ACHN (cell line): ENCODE data around the gene NDUFB11.
A peak's percentile ranks its signal among the peaks of the same experiment; 100 is the strongest.

ENCODE experiments used
- DNase-seq: peaks from one replicate; pipeline ENCODE4 v3.0.0-alpha.2; 2015
- in situ Hi-C: cut with HindIII; loops from 2 replicates; pipeline ENCODE4 v1.10.0; 2017; ENCODE audit warnings: low sequenced_read_pairs, low pct_ligation_motif_present, low pct_unique_long_range_greater_than_20kb

NDUFB11 gene

DNA sequence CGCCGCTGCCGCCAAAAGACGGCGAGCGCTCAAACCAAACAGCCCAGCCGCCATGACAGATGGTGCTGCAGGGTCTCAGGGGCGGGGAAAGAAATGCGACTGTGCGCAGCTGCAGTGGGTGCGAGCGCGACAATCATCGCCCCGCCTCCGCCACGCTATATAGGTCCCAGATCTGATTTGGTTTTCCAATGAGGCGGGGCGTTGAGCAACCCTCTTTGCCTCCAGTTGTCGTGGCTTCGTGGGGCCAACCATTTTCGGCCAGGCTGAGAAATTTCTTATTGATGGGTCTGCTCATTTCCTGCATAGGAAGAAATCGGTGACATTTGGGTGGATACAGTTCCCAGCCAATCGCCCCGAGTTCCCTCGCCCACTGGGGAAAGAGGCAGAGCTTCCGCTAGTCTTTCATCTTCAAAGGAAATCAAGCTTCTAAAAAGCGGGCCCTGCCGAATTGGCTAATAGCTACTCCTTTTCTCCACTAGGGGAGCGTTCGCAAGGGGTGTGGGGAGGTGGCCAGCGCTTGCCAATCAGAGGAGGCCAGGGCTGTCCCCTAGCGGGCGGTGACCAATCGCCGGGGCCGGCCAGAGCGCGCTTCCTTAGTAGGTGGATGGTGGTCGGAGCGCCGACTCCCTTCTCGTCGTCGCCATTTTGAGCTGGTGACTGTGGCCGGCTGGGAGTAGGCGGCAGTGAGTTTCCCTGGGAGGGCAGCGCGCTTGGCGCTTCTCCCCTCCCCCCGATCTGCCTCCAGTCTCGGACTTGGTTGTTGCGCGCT, at the start of gene NDUFB11, which contains the start of gene RBM10:
NDUFB11 (minus strand) TSS at position 77 of the 769 bp plus-strand sequence; CDS start at position 54, 23 bp downstream.
RBM10 (plus strand) TSS at position 596 of the 769 bp plus-strand sequence. CDS start 2,261 bp downstream, outside the sequence.
- DNase-seq = peak; percentile 88

DNA sequence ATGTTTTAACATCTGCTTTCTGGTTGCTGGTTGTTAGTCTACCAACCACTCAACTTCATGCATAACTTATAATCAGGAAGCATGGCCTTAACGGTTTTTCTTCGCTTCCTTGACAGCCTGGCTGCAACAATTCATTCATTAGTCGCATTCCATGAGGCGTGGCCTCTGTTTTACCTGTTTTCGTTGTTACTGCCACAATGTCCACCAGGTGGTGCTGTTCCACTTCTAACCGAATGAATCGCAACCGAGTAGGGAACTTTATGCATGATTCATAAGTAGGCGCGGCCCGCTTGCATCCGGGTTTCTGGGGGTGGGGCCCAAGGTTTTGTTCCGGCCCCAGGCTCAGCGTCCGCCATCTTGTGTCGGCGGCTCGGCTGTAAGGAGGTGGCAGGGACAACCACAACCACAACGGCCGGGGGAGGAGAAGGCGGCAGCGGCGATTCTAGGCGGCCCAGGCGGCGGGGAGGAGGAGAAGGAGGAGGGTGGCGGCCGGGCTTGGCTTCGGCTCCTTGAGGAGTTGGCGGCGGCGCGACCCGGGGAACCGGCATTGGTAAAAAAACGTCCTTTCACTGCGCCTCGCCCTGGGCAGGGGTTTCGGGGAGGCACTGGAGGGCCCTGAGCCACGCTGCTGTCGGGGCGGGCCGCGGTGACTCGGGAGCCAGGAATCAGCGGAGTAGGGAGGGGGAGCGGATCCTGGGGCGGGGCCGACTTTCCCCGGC, 49.1 kb upstream of the NDUFB11 start, which contains the start of gene UBA1:
UBA1 (plus strand) TSS at position 355 of the 719 bp plus-strand sequence. CDS start 4,974 bp downstream, outside the sequence.
- in situ Hi-C loops = no loop called here
- peak; percentile 88 for DNase-seq

More for the DNA sequence above, at the start of gene NDUFB11, which contains the start of gene RBM10:
- in situ Hi-C loops = no loop called here

DNA sequence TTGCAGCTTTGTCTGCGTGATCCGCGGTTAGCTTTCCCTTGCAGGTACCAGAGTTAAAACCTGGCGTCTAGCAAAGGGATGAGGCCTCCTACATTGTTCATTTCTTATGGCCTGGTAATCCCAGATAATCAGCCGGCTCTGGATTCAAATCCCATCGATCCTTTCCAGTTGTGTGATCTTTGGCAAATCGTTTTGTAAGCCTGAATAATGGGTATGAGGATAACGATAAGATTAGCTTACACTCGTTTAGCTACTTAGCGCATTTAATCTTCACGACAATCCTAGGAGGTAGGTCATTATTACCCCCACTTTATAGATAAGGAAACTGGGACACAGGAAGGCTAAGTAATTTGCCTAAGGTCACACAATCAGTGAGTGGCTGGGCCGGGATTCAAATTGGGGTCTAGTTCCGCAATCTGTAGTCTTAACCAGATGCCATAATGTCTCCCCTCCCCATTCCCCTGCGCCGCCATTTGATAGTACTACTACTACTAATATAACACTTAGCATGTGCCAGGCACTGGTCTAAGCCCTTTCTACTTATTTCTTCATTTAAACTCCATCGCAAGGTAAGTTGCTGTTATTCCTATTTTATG, 47.4 kb upstream of the NDUFB11 start:
- in situ Hi-C loops = no loop called here
- no peak for DNase-seq

DNA sequence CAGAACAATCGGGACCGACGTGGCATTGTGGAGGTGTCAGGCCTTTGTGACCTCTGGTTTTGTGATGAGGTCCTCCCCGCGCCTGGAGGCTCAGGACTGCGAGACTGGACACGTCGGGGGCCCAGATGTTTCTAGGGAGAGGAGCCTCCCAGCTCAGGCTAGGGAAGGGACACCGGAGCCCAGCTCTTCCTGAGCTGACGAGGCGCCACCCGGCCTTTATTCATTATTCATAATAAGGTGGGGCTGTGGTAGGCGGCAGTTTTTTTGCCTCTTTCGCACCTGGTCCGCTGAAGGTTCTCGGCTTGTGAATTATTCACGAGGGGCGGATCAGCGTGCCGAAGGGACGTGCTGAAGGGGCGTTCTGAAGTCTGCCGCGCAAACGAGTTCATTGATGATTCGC, 46.8 kb upstream of the NDUFB11 start:
- no peak for DNase-seq
- in situ Hi-C loops = no loop called here

DNA sequence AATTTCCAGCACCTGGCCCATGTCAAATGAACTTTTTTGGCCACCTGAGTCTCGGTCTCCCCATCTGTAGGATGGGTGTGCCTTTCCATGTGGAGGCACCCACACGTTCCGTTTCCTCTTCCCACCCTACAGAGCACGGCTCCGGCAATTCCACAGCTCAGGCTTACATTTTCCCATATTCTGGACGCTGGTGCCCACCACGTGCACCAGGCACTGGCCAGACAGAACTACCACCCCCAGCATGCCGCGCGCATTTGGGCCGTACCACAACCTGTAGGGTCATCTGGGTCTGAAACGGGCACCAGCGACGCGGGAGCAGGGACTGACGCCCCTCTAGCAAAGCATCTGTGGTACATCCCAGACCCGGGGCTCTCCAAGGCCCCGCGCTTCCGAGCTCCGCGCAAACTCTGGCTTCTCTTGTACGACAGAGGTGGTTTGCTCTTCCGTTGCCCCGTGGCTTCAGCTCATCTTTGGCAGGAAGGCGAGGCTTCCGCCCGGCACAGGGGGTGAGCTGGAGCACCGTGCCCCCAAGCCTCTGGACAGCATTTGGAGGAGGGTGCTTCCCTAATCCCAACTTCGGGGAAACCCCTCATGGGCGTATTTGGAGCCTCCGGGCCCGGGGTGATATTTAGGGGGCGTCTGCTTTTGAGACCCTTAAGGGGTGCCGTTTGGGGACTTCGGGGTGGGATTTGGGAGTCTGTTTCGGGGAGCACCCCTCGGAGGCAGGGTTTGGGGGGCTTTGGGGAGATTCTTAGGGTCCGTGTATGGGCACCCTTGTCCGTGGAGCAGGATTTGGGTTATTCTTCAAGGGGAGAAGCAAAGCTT, 46.2 kb upstream of the NDUFB11 start:
- in situ Hi-C loops = no loop called here
- peak; percentile 84 for DNase-seq

DNA sequence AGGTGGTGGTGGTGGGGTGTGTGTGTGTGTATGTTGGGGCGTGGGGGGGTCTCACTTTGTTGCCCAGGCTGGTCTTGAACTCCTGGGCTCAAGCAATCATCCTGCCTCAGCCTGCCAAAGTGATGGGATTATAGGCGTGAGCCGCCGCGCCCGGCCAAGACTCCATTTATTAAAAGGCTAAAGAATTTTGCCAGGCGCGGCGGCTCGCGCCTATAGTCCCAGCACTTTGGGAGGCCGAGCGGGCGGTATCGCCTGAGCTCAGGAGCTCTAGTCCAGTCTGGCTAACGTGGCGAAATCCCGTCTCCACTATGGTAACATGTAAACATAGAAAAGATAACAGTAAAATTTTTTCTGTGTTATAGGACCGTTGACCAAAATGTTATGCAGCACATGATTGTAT, 45.4 kb upstream of the NDUFB11 start:
- no peak for DNase-seq
- in situ Hi-C loops = no loop called here

DNA sequence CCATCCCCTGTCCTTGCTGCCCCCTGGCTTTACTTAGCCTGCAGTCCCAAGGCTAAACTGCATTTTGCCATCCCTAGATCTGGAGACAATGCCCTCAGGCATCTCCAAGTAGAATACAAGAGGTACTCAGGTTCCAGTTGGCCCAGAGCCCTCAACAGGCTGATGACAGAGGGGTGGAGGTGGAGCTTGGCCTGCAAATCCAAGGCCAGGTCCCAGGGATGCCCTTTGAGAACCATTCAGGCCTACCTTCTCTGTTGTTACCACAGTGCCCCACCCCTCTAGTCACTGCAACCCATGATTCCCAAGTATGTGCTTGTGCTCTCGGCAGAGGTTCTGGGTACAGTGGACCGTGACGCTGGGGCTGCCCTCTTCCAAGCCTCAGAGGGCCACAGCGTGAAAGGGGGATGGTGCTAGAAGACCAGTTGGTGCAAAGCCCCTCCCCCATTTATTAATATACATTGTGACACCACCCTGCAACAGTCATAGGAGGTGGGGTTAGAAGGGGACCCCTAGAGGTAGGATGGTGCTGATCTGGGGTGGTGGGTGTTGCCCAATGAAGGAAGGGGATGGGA, 42.7 kb upstream of the NDUFB11 start:
- in situ Hi-C loops = no loop called here
- DNase-seq = no peak

DNA sequence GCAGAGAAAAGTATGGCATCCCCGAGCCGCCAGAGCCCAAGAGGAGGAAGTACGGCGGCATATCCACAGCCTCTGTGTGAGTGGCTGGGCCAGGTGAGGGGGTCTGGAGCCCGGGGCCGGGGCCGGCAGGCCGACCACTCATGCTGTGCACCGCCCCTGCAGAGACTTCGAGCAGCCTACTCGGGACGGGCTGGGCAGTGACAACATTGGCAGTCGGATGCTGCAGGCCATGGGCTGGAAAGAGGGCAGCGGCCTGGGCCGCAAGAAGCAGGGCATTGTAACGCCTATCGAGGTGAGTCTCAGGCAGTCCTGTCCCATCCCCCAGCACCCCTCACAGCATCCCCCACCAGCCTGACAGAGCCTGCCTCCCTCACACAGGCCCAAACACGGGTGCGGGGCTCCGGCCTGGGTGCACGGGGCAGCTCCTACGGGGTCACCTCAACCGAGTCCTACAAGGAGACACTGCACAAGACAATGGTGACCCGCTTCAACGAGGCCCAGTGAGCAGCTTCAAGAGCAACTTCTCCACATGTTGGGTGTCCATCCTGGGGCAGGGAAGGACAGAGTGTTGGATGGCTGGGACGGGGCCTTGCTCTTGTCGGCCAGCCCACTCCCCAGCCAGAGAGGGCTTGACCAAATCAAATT, 41.7 kb upstream of the NDUFB11 start:
- in situ Hi-C loops = no loop called here
- no peak for DNase-seq

DNA sequence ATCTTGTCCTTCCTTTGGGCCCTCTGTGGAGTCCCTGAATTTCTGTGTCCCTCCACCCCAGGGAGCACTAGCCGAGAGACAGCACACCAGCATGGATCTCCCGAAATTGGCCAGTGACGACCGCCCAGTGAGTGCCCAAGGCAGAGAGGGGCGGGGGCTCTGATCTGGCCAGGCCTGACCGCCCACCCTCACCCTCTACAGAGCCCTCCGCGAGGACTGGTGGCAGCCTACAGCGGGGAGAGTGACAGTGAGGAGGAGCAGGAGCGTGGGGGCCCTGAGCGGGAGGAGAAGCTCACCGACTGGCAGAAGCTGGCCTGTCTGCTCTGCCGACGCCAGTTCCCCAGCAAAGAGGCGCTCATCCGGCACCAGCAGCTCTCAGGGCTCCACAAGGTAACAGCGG, 40.7 kb upstream of the NDUFB11 start:
- in situ Hi-C loops = no loop called here

DNA sequence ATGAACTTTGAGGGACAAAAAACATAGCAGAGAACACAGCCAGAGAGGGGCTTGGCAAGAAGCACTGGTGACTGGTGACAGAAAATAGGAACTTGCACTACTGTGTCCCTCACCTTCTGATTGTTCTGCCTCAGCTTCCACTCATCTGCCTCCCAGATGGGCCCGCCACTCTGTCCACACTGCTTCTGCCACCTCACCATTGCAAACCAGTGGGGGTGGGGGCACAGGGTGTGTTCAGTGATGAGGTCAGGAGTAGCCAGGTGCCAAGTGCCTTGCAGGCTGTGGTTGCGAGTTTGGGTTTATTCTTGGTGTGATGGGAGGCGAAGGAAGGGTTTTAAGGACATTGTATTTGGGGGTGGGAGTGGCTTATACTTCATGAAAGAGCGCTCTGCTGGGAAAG, 40.0 kb upstream of the NDUFB11 start:
- no peak for DNase-seq
- in situ Hi-C loops = no loop called here

More for the DNA sequence above, 40.7 kb upstream of the NDUFB11 start:
- DNase-seq = no peak

DNA sequence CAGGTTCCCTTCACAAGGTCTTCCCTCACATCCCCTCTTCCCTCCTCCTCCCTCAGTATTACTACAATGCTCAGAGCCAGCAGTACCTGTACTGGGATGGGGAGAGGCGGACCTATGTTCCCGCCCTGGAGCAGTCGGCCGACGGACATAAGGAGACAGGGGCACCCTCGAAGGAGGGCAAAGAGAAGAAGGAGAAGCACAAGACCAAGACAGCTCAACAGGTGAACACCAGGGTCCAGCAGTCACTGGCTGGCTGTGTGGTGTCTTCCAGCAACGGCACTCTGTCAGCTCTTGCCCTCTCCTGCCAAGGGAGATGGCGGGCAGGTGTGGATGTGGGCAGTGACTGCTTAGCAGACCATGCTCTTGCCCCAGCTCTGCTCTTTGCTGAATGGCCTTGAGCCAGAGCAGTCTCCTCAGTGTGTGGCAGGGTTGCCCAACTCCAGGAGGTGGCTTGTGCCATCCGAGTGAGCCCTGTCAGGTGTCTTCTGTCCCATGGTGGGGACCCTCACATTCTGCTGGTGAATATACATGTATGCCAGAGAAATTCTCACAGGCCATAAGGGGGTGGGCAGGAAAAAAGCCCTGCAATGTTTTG, 37.7 kb upstream of the NDUFB11 start:
- in situ Hi-C loops = no loop called here
- DNase-seq = no peak

DNA sequence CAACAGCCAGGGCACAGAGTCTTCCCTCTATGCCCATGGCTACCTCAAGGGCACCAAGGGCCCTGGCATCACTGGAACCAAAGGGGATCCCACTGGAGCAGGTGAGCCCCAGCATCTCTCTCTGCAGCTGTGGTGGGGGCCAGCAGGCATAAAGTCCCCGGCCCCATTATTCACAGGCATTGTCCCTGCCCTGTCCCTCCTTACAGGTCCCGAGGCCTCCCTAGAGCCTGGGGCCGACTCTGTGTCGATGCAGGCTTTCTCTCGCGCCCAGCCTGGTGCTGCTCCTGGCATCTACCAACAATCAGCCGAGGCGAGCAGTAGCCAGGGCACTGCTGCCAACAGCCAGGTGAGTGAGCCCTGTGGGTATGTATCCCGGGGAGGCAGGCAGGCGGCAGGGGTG, 36.8 kb upstream of the NDUFB11 start:
- in situ Hi-C loops = no loop called here

DNA sequence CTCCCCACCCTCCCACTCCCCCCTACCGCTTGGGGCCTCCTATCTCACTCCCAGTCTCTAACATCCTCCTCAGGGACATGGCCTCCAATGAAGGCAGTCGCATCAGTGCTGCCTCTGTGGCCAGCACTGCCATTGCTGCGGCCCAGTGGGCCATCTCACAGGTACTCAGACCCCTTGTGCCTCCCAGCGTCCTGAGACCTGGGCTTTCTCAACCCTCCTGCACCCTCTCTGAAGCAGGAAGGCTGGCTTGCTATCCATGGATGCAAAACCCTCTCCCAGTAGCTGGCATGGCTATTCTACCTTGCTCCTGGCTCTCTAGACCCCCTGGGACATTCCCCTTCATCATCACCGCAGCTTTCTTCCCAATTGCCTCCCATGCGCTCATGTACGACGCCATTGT, 35.8 kb upstream of the NDUFB11 start:
- DNase-seq = no peak
- in situ Hi-C loops = no loop called here

More for the DNA sequence above, 36.8 kb upstream of the NDUFB11 start:
- DNase-seq = no peak

DNA sequence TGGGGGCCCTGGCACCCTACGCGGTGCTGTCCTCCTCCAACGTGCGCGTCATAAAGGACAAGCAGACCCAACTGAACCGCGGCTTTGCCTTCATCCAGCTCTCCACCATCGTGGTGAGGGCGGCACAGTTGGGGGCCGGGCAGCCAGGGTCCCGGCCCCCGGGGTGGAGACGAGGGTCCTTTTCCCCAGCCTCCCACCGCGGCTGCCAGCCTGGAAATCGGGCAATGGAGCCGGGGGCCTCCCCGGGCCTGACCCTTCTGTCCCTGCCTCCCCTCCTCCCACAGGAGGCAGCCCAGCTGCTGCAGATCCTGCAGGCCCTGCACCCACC, 35.4 kb upstream of the NDUFB11 start:
- DNase-seq = no peak
- in situ Hi-C loops = no loop called here

DNA sequence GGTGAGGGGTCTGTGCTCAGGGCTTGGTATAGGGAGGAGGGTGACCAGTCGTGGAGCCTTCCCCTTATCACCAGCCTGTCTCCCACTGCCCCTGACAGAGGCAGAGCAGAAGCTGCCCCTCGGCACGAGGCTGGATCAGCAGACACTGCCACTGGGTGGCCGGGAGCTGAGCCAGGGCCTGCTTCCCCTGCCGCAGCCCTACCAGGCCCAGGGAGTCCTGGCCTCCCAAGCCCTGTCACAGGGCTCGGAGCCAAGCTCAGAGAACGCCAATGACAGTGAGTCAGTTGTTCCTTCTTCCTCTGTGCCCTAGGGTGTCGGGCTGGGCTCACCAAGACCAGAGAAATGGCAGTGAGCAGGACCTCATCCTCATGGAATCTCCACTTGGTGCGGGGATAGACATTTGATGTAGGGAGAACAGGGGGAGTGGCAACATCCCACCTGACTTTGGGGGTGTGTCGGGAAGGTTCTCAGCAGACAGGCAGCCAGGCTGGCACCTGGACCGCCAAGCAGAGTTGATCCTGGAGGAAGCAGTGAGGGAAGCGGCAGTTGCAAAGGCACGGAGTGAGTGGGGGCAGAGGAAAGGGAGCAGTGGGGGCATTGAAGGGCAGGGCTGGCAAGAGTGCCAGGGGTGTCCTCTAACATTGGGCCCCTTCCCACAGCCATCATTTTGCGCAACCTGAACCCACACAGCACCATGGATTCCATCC, 34.9 kb upstream of the NDUFB11 start:
- no peak for DNase-seq
- in situ Hi-C loops = no loop called here

DNA sequence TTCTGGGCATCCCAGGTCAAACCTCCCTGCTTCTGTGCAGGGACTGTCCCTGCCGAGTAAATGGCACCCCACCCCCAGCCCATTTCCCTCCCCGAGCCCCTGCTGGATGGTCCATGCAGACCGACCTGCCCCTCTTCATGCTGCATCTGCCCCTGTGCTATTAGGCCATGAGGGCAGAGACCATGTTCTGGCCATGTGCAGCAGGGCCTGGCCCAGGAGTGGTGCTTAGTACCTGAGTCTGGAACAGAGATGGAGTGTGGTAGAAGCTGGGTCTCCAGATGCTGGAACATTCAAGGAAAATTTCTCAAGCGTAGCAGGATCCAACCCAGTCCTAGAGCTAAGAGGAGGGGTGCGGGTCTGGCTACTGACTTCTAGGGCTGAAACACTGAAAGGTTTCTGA, 33.8 kb upstream of the NDUFB11 start:
- DNase-seq = no peak
- in situ Hi-C loops = no loop called here

DNA sequence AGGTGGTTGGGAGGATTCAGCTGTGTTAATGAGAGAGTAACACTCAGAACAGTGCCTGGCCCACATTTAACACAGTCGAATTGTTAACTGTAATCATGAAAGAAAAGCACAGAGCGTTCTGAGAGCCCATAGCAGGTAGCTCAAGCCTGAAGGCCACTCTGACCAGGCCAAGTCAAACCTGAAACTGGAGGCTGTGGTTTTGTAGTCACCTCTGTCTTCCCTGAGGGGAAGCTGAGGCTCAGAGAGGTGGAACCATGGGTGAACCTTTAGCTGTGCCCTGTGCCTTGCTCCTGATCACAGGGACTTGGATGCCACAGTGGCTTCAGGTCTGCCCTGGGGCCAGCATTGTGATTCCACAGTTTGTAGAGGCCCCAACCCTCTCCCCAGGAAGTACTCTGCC, 32.6 kb upstream of the NDUFB11 start:
- no peak for DNase-seq

More for the DNA sequence above, 32.6 kb upstream of the NDUFB11 start:
- in situ Hi-C loops = no loop called here
